NAMALWA (cell line): Measurements from ENCODE around the gene ABHD17A.
"Not testable (repeated sequence)": the region's sequence is repeated elsewhere in the genome, so short reads cannot be mapped to it uniquely, and the experiment has no call there.

Source experiments
- DNase-seq: peaks from one replicate; pipeline ENCODE4 v3.0.0-alpha.2; 2015; ENCODE audit warnings: low spot score

Gene ABHD17A

GRCh38 chr19:1880611-1881392 is 4.5 kb downstream of the ABHD17A start:
- DNase-seq: no peak

- DNase-seq: not testable (repeated sequence)
Measured at GRCh38 chr19:1879982-1880381, 5.3 kb downstream of the ABHD17A start.

- not testable (repeated sequence) for DNase-seq
Measured at GRCh38 chr19:1878583-1878982, 6.7 kb downstream of the ABHD17A start.

- DNase-seq: not testable (repeated sequence)
Measured at GRCh38 chr19:1877280-1877660, 8.0 kb downstream of the ABHD17A start.

- DNase-seq: not testable (repeated sequence)
Measured at GRCh38 chr19:1876496-1877279, 8.6 kb downstream of the ABHD17A start.

- DNase-seq: peak; percentile 93
Measured at GRCh38 chr19:1875646-1876495, 9.4 kb downstream of the ABHD17A start.

- DNase-seq: peak; percentile 50
Measured at GRCh38 chr19:1875265-1875645, 10.0 kb downstream of the ABHD17A start.

- DNase-seq: peak; percentile 59
Measured at GRCh38 chr19:1874554-1875185, 10.6 kb downstream of the ABHD17A start.

- no peak for DNase-seq
Measured at GRCh38 chr19:1873524-1874473, 11.5 kb downstream of the ABHD17A start.

- DNase-seq: no peak
Measured at GRCh38 chr19:1872807-1873523, 12.3 kb downstream of the ABHD17A start.

GRCh38 chr19:1871630-1872029 is 13.7 kb downstream of the ABHD17A start:
- DNase-seq: no peak

GRCh38 chr19:1871140-1871597 is 14.1 kb downstream of the ABHD17A start:
- no peak for DNase-seq

GRCh38 chr19:1868971-1869370 is 16.3 kb downstream of the ABHD17A start:
- DNase-seq: no peak

- DNase-seq: no peak
Measured at GRCh38 chr19:1867349-1867724, 18.0 kb downstream of the ABHD17A start.

- no peak for DNase-seq
Measured at GRCh38 chr19:1866693-1867348, 18.5 kb downstream of the ABHD17A start.

GRCh38 chr19:1865172-1866010 is 19.9 kb downstream of the ABHD17A start:
- DNase-seq: no peak

GRCh38 chr19:1864480-1865171 is 20.7 kb downstream of the ABHD17A start:
- DNase-seq: peak; percentile 76
